ENCODE data around the gene CCDC146.
"Not testable (repeated sequence)": the region's sequence is repeated elsewhere in the genome, so short reads cannot be mapped to it uniquely, and the experiment has no call there.

The CCDC146 gene

DNA sequence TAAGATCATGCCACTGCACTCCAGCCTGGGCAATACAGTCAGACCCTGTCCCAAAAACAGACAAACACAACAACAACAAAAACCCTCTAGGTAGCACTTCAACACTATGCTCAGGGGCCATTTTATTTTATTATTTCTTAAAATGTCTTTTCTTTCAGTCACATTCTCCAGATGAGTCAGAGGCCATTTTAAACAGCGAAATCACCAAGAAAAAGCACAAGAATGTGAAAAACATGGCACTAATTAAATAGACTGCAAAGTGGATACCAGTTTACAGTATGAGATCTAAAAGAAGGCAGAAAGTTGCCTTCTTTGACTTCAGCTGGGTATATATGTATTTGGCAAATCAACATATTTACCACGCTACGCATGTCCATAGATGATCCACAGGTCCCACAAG is 83.3 kb downstream of the CCDC146 start:
- DNase-seq: no peak

DNA sequence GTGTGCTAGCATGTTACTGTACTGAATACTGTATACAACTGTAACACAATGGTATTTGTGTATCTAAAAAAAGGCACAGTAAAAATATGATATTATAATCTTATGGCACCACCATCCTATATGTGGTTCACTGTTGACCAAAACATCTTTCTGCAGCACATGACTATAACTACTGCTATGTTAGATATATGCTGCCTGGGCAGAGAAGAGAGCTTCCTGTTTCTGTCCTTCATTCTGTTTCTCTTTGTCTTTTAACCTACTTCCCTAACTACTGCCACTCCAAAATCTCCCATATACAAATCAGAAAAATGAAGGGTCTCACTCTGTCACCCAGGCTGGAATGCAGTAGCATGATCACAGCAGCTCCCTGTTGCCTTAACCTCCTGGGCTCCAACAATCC is 86.0 kb downstream of the CCDC146 start:
- no peak for DNase-seq

DNA sequence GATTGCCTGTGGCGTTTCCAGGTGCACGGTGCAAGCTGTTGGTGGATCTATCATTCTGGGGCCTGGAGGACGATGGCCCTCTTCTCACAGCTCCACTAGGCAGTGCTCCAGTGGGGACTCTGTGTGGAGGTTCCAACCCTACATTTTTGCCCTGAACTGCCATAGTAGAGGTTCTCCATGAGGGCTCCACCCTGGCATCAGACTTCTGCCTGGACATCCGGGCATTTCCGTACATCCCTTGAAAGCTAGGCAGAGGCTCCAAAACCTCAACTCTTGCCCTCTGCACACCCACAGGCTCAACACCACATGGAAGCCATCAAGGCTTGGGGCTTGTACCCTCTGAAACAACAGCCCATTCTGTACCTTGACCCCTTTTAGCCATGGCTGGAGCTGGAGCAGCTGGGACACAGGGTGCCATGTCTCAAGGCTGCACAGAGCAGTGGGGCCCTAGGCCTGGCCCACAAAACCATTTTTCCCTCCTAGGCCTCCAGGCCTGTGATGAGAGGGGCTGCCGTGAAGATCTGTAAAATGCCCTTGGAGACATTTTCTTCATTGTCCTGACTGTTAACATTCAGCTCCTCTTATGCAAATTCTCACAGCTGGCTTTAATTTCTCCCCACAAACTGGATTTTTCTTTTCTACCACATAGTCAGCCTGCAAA is 87.2 kb downstream of the CCDC146 start:
- DNase-seq: no peak

DNA sequence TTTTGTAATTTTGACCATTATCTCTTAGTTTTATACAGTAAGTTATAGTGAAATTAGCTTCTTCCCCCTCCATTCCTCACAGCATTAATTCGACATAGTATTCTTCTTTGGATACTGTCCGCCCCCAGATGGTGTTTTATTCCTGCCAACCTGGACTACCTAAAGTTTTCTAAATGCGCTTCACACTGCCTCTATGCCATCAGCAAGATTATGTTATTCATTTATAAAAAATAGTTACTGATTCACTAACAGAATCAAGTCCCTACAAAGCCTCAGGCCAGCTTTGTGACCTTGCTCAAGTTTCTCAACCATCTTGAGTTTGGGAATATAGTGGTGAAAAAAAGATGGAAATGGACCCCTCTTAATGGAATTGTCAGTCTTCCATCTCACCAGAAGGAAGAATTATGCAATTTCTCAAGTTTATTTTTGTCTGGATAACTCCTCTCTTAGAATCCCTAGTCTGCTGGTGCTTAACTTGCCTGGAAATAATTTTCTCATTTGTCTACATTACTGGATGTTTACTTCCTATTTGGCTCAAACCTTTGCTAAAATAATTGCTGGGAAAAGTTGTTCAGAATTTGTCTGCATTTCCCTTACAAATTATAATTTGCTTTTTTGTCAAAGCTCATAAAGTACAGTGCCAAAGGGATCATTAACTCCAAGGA is 93.9 kb downstream of the CCDC146 start:
- no peak for DNase-seq

DNA sequence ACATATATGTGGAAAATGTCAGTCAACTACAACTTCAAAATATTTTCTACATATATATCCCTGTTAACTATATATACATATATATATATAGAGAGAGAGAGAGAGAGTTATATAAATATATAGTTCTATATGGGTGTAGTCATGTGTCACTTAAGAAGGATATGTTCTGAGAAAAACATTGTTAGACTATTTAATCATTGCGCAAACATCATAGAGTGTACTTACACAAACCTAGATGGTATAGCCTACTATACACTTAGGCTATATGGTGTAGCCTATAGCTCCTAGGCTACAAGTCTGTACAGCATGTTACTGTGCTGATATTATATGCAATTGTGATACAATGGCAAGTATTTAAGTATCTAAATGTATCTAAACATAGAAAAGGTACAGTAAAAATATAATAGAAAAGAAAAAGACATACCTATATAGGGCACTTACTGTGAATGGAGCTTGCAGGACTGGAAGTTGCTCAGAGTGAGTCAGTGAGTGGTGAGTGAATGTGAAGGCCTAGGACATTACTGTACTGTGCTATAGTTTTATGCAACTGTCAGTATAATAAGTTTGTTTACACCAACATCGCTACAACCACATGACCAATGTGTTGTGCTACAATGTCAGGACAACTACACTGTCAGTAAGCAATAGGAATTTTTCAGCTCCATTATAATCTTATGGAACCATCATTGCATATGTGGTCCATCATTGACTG is 95.2 kb downstream of the CCDC146 start:
- DNase-seq: no peak

DNA sequence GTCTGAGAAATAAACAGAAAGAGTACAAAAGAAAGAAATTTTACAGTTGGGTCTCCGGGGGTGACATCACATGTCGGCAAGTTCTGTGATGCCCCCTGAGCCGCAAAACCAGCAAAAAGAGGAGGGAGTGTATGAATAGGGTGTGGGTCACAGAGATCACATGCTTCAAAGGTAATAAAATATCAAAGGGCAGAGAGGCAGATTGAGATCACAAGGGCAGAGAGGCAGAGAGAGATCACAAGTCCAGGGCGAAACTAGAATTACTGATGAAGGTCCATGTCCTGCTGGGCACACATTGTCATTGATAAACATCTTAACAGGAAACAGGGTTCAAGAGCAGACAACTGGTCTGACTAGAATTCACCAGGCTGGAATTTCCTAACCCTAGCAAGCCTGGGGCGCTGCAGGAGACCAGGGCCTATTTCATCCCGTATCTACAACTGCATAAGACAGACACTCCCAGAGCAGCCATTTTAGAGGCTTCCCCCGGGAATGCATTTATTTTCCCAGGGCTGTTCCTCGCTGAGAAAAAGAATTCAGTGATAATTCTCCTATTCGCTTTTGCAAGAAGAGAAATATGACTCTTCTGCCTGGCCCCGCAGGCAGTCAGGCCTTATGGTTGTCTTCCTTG is 97.4 kb downstream of the CCDC146 start:
- not testable (repeated sequence) for DNase-seq

DNA sequence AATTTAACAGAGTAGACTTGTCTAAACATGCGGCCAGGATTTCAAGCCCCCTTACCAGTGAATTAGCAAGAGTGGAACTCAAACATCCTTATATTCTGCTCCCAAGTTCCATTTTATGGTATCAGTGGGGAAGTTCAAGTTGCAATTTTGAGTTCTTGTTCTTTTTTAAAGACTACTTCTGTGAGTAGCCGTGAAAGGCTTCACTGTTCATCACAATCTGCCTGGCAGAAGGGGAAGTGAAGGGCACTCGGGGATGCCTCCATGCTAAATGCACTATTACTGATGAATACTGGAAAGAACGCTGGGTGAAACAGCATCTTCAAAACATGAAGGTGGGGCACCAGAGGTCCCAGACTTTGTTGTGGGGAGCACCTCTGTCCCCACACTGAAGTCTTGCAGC is 99.7 kb downstream of the CCDC146 start:
- no peak for DNase-seq

DNA sequence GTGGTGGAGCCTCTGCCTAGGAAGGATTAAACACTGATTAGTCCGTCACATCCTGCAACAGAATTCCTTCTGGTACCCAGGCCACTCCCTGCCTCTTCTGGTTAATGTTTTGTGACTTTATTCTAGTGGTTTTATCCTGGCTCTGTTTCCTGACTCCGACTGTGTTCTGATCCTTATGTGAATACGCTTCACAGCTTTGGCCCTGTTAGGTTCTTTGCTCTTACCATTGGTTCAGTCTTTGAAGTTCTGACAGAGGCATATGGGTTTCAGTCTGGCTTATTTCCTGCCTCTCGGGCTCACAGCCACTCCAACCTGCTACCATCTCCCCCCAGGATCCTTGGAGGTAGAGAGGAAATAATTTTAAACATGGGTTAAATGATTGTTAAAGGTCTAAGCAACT is 100.4 kb downstream of the CCDC146 start:
- no peak for DNase-seq

DNA sequence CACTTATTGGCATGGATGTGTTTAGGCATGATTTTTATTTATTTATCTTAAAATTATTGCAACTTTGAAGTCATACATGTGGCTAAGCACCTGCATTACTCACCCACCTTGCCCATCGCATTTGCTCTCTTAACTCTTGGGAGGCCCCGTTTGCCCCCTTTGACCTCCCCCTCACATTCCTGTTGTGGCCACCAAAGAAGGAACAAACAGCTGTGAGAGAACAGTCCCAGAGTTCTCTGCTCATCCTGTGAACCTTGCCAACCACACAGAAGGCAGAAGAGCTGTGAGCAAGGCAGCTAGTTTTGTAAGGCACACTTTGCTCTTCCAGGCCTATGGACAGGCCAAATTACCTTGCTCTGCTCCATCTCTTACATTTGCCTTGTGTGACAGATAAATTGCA is 100.8 kb downstream of the CCDC146 start:
- DNase-seq: no peak

DNA sequence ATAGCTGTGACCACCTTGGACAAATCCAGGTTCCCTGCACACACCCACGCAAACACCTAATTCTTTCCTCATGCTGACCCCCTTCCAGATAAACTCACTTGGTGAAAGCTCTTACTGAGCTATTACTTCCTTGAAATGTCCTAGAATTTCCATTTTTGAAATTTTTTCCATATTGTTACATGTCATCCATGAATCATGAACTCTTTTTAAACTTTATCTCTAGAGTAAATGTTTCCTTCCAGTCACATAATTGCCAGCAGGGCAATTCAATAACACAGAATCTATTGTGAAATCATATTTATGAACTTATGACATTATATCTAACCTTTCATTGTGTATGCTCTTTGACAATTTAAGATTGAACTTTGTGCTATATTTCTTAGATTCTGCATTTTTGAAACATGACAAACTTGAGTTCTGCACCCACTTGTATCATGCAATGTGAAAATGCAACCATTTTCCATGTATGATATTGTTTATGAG is 104.0 kb downstream of the CCDC146 start:
- no peak for DNase-seq

DNA sequence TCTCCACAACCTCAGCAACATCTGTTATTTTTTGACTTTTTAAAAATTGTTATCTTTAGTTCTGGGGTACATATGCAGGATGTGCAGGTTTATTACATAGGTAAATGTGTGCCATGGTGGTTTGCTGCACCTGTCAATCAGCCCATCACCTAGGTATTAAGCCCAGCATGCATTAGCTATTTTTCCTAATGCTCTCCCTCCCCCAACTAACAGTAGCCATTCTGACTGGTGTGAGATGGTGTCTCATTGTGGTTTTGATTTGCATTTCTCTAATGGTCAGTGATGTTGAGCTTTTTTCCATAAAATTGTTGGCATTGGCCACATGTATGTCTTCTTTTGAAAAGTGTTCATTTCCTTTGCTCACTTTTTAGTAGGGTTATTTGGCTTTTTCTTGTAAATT is 106.4 kb downstream of the CCDC146 start:
- DNase-seq: not testable (repeated sequence)

DNA sequence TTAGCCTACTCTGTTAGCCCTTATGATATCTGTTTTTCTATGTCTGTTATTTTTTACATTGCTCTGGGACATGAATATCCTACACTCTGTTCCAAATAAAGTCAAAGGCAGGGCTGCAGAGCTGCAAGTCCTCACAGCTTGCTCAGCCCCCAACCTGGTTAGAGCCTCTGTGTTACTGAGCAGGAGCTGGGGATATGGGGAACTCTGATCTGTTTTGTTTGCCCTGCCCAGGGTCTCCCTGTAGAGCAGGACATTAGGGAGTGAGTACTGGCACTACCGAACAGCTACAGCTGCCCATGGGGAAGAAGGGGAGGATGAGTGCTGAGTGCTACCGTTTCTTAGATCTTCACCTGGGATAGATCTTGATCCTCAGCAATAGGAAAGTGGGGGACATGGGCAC is 110.1 kb downstream of the CCDC146 start:
- DNase-seq: no peak

DNA sequence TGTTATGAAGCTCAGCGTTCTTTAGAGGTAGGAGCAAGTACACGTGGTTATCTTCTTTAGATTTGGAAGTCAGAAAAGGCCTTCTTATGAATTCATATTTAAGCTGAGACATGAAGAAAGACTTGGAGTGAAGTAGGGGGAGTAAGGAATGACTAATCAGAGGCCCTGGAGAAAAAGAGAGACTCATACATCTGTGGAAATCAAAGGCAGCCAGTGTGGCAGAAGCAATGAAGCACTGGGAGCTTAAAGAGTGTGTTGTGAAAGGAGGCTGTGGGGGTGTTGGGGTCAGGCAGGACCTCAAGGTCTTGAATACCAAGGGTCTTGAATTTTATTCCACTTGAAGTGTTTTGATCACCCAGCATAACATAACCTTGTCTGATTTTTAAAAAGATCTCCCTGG is 112.9 kb downstream of the CCDC146 start:
- no peak for DNase-seq

DNA sequence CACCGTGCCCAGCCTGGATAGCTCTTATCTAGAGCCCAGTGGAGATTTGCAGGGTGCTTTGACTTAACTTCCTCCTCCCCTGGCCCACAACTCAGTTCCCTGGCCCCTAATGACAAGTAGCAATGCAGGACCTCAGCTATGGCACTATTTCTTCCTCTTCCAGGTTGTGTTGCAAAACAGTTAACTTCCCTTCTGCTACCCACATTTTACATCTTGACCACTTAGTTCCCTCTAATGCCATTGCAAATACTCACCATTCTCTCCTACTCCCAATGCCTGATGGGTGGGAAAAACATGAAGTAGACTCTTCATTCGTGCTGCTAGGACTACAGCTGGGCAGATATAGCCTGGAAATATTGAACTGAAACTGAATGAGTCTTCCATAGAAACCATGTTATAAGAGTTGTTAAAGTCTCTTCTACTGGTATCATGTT is 116.3 kb downstream of the CCDC146 start:
- DNase-seq: no peak

DNA sequence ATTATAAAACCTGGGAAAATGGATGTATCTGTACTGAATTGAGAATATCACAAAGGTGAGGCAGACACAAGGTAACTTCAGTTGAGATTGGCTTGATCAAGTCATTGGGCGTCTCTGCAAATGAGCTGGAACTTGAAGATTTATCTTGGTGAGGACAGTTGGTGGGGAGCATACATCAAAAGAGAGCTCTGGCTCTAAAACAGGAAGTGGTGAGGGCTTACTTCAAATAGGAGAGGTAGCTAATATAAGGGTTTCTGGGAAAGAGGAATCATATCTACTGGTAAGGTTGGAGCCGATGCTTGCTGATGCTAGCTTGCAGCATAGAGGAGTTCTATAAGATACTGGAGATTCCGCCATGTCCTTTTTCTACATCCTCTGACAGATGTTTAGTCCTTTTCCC is 117.1 kb downstream of the CCDC146 start:
- no peak for DNase-seq

DNA sequence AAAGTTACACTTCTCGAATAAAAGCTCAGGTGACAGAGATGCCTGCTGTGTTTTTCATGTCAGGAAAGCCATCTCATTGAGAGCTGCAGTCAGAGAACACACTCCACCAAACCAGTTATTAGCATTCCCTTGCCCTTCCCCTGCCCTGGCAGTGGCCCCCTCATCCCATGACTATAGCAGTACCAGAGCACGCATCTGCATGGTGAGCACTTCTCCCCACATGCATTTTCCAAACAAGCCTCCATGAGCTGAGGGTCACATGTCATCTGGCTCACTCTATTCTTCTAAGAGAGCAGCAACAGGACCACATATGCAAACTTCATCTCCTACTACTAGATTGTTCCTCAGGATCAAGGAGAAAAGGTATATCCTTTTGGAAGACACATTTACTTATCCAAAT is 119.7 kb downstream of the CCDC146 start:
- no peak for DNase-seq

DNA sequence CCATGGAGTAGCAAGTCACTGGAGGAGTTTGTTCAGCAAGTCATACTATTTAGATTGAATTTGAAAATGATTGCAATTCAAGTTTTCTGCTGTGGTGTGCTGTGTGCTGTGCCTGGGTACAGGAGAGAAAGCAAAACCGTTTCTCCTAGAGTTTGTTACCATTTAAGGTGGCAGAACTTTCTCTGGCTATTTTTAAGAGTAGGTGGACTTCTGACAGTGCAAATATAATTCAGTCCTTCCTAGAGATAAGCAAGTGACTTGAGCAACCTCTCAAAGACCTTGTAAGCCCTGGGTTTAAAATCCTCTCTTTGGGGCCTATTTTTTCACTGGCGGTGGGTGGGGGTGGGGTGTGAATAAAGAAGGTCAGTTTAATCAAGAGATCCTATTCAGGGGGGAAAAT is 120.1 kb downstream of the CCDC146 start:
- DNase-seq: no peak

DNA sequence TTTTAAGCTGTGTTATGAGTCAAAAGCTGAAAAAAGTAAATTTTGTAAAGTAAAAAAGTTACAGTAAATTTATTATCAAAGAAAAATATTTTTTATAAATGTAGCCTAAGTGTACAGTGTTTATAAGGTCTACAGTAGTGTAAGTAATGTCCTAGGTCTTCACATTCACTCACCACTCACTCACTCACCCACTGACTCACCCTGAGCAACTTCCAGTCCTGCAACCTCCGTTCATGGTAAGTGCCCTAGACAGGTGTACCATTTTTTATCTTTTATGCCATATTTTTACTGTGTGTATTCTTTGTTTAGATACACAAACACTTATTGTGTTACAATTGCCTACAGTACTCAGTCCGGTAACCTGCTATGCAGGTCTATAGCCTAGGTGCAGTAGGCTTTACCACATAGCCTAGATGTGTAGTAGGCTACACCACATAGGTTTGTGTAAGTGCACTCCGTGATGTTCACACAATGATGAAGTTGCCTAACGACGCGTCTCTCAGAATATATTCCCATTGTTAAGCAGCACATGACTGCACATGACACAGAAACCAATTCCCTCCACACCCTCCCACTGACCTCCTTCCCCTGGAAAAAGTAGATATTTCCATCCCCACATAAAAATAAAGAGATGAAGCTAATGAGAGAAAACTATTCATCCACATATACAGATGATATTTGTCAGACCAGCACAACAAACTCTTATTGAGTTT is 122.0 kb downstream of the CCDC146 start:
- DNase-seq: no peak

DNA sequence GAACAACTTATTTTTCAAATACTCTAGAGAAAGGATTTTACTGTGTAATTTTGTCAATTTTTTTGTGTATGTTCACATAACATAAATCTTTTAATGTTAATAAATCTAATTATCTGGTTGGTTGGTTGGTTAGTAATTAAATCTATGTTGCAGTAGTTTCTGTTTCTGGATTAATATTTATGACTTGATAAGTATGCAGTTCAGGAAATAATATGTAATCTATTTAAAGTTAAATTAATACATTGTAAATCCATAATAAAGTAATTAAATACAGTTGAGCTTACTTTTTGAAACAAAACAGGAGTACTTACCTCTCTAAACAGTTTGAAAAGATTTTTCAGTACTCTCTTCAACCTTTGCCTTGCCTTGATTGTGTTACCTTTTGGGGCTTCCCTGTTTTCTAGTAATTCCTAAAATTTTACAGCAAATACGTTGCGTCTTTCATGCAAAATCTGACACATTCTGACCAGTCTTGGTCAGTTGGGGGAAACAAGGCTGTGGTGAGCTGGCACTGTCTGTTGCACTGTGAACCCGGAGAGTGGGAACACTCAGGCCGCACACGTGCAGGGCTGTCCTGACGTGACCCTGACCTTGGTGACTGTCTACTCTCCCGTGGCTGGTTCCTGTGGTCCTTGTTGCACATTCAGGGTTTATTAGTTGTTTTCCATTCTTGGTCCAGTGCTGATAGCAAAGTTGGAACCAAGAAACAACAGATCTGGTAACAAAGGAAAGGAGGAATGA is 122.8 kb downstream of the CCDC146 start:
- DNase-seq: no peak

DNA sequence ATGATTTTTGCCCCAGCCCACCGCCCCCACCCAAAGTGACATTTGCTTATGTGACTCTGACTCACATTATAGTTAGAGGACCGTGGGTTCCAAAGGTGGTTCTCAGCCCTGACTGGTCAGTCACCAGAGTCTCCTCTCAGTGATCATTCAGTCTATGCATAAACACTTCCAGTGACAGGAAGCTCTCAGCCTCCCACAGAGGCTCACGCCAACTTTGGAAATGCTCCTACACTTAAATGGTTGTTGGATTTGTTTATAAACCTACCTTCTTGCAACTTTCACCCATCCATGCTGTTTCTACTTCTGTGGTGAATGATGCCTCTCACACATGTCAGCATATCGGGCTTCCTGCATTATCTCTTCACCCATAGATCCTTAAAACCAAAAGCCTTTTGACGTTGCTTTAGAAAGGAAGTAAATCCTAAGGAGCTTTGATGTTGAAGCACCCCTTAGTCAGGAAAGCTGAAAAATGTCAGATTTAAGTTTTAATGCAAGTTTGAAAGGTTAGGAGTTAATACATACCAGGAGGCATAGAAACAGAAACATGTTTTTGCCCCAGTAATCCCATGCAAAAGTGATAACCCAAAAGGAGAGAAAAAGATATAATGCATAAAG is 123.7 kb downstream of the CCDC146 start:
- DNase-seq: no peak

DNA sequence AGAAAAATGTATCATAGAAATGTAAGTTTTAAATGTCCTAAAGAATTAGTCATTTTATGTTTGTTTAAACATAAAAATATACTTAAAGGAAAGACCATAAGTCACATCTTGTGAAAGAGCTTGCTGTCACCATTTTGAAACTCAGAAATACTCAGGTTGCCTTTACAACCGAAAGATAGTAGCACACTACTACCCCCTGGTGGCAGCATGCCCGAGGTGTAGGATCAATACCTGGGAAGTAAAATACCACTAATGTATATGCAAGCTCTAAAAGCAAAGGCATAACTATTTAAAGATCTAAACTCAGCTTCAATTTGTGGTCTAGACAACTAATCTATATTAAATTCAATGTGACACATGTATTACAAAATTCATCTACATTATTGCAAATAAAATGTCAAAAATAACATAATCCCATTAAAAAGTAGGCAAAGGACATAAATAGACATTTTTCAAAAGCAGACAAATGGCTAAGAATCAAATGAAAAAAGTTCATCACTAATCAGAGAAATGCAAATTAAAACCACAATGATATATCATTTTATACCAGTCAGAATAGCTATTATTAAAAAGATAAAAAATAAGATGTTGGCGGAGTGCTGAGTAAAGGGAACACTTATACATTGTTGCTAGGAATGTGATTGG is 124.9 kb downstream of the CCDC146 start:
- peak; percentile 13 for DNase-seq
